Iris pigment epithelial cell (primary cell): ENCODE data around the gene SLC17A7.

ENCODE experiments used
- DNase-seq: peaks from one replicate; pipeline ENCODE4 v3.0.0-alpha.2; 2011; ENCODE audit warnings: low read depth

SLC17A7 gene

DNA sequence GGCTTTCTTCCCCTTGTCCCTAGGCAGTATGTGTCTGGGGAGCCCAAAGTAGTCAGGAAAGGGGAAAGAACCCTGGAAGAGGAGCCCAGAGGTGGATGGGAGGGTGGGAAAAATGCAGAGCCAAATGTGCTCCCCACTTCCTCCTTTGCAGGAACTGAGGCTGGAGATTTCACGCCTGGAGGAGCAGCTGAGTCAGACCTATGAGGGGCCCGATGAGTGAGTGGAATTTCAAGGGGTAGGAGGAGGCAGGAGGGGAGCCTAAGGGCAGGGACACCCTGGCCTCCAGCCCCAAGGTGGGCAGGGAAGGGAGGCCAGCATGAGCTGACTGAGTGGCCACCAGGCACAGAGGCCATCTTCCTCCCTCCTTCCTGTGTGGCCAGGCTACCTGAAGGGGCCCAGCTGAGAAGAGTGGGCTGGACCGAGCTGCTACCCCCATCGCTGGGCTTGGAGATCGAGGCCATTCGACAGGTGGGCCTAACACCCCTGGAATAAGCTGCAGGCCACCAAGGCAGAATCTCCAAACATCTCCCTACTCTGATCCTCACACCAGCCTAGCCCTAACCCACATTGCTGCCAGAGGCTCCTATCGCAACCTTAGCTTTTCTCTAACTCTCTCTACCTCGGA is 32.4 kb downstream of the SLC17A7 start:
- DNase-seq: no peak

DNA sequence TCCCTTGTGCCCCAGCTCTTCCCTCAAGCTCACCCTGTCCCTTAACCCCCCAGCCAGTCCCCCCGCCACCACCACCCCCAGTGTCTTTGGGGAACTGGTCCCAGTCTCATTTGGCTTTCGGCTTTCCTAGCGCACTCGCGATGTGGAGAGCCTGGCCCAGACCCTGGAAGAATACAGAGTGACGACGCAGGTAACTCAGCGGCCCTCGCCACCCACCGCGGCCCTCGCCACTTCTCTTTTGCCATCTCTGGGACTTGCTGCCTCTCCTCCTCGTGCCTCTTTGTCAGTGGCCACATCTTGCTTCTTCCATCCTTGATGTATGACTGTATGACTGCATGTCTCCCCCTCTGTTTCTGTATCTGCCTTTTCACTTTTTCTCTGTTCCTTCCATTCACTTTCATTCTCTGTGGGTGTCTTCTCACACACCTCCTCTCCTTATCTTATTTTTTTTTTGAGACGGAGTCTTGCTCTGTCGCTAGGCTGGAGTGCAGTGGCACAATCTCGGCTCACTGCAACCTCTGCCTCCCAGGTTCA is 33.8 kb downstream of the SLC17A7 start:
- no peak for DNase-seq

DNA sequence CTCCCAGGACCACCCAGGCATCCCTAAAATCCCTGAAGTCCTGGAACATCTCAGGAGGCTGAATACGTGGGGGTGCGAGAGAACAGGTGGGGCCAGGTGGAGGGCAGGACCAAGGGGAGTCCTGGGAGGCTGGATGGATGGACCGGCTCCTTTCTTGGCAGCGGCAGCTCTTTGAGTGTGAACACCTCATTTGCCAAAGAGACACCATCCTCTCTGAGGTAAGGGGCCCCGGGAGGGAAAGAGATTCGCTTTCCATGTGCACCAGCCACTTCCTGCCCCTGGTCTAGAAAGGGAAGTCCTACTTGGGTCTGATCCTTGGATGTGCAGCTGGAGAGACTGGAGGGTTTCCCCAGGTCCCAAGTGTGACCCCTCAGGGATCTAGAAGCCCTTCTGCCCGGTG is 34.2 kb downstream of the SLC17A7 start:
- DNase-seq: no peak

DNA sequence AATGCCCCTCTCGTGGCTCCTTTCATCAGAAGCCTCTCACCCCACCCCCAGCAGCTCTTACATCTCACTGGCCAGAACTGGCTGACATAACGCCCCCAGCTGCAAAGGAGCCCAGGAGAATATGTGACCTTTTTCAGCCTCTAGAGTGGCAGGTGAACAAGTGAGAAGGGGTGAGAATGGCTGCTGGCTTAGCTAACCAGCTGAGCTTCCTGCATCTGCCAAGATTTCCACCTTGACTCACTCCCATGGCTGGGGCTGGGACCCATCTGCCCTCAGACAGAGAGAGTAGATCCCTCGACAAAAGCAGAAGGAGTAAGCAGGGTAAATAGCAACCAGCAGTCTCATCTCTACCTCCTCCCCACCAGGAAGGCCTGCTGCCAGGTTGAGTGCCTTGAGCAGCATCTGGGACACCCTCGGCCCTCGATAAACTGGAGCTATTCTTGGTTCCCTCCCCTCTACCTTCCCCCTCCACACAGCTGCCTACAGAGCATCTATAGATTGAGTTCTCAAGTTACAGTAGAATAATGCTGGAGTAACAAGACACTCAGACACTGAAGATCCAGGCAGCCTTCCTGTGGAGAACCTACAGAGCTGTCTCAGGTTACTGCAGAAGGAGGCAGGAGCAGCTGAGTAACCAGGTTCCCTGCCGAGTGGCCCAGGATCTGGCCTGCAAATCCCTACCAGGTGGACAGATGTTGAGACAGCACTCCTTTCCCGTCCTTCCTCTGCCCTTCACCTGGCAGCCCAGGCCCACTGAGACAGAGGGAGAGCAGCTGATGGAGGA is 37.7 kb downstream of the SLC17A7 start:
- peak; percentile 45 for DNase-seq

DNA sequence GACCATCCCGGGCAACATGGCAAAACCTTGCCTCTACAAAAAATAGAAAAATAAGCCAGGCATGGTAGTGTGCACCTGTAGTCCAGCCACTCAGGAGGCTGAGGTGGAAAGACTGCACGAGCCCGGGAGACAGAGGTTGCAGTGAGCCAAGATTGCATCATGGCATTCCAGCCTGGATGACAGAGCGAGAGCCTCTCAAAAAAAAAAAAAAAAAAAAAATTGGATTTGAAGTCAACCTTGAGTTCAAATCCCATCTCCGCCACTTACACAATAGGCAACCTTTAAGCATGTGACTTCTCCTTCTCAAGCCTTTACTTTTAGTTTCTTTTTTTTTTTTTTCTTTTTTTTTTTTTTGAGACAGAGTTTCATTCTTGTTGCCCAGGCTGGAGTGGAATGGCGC is 41.3 kb downstream of the SLC17A7 start:
- peak; percentile 7 for DNase-seq

DNA sequence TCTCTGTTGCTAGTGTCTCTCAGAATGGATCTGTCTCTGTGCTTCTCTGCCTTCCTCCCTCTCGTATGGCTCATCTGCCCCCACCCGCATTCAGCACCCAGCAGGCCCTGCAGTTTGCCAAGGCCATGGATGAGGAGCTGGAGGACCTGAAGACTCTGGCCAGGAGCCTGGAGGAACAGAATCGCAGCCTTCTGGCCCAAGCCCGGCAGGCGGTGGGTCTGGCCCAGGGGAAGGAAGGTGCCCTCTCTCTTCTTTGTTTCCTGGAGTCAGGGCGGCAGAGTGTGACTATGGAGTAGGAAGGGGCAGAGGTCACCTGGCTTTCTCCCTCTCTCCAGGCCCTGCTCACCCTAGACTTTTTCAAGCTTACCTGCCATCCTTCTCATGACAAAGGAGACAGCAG is 42.4 kb downstream of the SLC17A7 start:
- DNase-seq: no peak

DNA sequence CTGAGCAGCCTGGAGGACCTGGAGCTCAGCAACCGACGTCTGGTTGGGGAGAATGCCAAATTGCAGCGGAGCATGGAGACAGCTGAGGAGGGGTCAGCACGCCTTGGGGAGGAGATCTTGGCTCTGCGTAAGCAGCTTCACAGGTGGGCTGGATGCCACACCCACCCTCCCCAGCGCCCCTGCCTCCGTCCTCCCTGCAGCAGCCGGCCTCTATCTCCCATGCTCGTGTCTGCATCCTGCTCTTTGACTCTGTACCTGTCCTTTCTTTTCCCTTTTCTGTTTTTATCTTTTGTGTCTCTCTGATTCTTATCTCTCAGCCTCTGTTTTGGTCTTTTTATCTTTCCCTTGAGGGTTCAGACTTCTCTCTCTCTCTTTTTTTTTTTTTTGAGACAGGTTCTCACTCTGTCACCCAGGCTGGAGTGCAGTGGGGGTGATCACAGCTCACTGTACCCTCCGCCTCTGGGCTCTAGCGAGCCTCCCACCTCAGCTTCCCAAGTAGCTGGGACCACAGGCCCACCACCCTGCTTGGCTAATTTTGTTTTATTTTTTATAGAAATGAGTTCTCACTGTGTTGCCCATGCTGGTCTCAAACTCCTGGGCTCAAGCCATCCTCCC is 43.2 kb downstream of the SLC17A7 start:
- no peak for DNase-seq

DNA sequence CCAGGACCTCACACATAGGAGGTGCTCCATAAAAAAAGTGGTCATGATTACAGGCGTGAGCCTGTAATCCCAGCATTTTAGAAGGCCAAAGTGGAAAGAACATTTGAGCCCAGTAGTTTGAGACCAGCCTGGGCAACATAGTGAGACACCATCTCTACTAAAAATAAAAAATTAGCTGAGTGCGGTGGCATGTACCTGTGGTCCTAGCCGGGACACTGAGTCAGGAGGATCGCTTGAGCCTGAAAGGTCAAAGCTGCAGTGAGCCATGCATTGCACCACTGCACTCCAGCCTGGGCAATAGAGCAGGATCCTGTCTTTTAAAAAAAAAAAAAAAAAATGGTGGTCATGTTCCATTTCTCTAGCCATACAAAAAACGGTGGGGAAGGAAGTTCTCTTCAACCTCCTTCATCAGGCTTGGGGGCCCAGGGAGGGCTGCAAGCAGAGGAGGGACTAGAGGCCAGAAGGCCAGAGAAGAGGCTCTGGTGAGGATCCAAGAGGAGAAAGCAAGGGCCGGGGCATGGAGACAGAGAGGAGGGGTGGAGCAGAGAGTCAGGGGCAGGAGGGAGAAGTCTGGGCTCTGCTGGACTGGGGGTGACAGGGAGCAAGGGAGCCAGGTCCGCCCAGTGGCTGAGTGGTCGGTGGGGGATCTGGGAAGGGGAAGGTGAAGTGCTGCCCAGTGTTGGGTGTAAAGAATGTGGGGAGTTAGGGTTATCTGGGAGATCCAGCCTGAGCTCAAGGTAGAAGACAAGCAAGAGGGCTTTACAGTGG is 44.4 kb downstream of the SLC17A7 start:
- DNase-seq: no peak

DNA sequence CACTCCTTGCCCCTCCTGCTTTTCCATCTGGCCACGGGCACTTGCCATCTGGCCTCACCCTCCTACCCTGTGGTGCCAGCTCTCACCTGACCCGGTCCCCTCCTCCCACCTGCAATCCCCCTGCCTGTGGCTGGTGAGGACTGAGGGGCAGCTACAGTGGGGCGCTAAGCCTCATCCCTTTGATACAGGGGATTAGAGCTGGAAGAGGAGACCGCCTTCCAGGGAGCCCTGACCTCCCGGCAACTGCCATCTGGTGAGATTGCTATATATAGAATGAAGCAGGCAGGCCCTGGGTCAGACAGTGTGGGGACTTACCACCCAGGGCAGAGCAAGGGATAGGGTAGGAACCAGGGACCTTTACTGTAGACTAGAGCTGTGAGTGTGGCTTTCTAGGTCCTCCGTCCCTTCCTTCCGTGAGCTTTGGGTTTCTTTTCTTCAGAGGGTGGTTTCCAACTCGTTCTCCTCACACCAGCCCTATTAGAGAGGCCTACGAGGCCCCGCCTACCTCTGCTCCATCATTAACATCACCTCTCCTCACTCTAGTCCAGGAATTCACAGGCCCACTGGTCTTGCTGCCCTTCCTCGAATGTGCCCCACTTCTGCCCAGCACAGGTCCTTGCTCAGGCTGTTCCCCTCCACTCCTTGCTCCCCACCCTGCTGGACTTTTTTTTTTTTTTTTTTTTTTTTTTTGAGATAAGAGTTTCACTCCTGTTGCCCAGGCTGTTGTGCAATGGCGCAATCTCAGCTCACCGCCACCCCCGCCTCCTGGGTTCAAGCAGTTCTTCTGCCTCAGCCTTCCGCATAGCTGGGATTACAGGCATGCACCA is 45.5 kb downstream of the SLC17A7 start:
- no peak for DNase-seq

DNA sequence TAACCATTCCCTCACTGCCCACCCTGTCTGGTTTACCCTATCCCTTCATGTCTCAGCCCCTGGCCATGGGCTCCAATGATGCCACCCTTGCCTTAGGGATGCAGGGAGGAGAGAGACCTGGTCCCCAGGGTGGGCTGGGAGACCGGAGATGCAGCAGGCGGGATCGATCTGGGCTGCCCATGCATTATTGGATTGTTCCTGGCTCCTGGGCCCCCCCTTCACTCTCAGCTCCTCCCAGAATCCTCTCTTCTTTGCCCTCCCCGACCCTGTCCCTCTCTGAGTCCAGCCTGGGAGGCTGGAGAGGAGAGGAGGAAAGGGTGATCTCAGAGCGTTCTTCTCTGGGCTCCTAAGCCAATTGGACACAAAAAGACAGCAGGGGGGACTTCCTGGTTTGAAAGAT is 47.4 kb downstream of the SLC17A7 start:
- DNase-seq: no peak

DNA sequence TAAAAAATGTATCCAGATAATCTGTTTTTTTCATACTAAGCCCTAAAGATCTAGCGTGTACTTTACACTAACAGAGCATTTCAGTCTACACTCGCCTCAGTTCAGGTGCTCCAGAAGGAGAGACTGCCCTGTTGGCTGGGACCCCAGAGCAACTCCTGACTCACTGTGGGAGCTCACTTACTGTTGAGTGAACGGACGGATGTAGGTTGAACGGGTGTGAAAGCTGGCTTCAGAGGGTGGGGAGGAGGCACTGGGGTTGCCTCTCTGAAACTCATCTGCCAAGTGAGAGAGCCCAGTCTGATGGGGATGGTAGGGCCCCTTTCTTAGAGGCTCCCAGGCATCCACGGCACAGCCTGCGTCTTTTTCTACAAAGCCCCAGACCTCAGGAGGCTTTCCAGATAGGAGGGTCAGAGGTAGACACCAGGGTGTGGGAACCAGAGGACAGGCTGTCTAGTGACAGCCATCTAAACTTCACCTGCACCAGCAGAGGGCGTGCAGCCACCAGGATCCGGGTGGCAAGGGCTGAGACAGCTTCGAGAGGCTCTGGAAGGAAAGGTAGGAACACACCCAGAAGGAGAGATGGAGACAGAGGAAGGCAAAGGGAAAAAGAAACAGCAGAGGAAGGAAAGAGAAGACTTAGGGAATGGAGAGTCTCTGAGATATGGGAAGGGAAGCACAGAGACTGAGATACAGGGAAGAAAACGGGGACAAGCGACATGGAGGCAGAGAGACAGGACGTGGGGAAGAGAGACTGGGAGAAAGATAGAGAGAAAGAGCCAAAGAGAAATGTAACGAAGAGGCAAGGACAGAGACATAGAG is 49.5 kb downstream of the SLC17A7 start:
- peak; percentile 62 for DNase-seq

DNA sequence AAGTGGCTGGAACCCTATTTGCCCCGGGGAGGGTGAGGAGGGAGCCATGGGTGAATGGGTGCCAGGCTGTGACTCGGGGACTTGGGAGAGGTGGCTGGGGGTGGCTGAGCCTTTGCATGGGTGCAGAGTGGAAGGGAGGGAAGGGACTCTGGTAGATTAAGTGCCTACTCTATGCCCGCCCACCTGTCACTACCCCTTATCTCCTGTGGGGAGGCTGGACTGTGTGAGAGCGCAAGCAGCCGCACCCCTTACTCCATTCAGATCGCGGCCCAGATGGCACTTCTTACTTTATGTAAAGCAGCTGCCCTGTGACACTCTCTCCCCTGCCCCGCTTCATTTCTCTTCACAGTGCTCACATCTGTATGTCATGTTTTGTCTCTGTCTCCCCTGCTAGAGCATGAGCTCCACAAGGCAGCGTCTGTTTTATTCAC is 50.4 kb downstream of the SLC17A7 start:
- no peak for DNase-seq

DNA sequence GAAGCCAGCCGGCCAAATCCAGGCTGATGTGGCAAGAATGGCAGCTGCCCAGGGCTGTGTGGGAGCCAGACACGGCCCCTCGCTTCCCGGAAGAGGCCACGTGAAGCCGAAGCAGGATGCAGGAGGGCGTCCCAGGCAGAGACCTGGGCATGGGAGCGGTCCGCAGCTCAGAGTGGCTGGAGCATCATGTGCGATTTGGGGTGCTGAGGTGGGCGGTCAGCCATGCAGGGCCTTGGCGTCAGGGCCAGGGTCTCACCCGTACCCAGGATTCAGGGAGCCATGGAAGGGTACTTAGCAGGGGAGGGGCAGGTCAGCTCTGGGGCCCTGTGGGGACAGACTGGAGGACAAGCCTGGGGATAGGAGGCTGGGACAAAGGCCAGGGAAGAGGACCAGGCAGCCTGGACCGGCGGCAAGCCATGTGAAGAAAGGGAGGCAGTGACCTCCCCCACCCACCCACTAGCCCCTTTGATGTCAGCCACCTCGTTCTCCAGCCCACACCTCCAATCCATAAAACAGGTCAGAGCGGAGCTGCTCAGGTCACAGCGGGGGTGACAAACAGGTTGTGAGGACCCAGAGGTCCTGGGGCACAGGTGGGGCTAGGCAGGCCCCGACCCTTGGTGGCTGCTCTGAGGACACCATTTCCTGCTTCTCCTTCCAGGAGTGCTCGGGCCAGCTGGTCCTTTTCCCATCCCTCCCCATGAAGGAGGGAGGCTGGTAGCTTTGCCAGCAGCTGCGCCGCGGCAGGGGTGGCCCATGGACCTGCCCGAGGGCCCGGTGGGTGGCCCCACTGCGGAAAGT is 51.0 kb downstream of the SLC17A7 start:
- DNase-seq: no peak

DNA sequence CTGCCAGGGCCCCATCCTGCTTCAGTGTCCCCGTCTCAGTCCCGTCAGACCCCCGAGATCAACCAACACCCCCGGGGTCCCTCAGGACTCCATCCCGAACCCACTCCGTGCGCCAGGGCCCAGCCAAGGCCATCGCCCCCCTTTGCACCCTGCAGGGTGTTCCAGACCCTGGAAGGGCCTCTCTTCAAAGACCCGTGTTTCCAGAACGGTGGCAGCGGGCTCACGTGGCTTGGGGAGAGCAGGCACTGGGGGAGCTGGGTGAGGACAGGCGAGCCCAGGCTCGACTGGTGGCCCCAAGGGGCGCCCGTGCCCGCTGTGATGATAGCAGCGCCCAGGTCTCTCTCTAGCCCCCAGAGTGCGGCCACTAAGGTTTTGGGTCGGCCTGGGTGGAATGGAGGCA is 51.9 kb downstream of the SLC17A7 start:
- DNase-seq: no peak

DNA sequence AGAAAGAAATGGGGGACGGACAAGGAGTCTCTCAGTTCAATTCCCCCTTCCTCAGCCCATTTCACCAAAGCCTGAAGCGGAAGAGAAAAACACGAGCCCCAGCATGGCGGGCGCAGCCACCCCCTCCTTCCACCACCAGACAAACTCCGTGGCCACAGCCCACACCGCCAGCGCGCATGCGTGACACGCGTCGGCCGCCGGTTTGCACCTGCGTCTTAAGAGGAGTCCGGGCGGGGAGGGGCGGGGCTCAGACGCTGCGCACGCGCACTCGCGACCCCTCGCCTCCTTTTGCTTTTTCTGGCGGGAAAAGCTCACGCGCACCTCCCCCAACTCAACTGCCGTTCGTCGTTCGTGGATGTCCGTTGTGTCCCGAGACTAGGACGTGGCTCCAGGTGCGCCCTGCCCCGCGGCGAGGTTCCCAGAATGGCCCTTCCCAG is 53.4 kb downstream of the SLC17A7 start, which contains the start of gene KASH5:
KASH5 (plus strand) TSS at position 314 of the 437 bp plus-strand sequence. CDS start 2,635 bp downstream, outside the sequence.
- peak; percentile 29 for DNase-seq

DNA sequence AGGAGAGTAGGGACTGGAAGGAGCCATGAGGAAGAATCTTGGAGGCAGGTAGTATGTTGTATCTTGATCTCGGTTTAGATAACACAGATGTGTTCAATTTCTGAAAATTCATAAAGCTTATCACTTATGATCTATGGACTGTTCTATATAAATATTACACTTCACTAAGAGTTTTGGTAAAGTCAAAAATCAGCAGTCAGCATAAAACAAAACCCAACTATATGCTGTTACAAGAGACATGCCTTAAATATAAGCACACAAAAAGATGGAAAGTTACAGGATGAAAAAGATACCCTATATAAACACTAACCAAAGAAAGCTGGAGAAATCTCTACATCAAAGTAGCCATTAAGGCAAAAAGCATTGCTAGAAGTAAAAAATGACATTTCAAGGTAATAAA is 57.7 kb downstream of the SLC17A7 start:
- DNase-seq: no peak

DNA sequence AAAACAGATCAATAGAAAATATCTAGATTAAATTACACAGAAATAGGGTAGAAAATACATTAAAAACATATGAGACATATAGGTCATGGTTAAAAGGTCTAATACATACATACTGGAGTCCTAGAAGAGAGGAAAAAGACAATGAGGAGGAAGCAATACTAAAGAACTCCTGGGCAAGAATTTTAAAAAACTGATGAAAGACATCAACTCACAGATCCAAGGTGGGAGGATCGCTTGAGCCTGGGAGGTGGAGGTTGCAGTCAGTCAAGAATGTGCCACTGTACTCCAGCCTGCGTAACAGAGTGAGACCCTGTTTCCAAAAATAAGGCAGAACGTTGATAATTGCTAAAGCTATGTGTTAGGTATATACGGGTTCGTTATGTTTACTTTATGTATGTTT is 58.7 kb downstream of the SLC17A7 start:
- no peak for DNase-seq

DNA sequence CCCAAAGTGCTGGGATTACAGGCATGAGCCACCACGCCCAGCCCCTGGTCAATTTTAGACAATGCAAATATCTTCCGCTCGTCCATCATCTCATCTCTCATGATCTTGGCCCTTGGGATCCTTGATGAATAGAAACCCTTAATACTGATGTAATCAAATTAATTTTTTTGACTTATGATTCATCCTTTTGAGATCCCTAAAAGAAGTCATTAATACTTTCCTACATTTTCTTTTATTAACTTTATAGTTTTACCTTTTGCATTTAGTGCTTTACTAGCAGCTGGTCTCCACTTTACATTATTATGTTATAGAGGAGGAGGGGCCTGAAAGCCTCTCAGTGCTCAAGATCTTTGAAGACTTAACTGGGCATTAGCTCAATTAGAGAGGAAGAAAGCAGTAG is 60.9 kb downstream of the SLC17A7 start:
- no peak for DNase-seq
